Mesothelial cell of epicardium (in vitro differentiated cells): ENCODE results near the gene TTC23L. TPM values are rescaled to one million over a fixed set of nuclear protein-coding genes. Genes with fewer than 3 reads are reported as not detected.

Experiments
- DNase-seq, 2 experiments: peaks; one replicate each; pipeline ENCODE4 v3.0.0; 2021; ENCODE audit warnings: low spot score in 2 of 2; ENCODE audit not compliant: unreplicated experiment in 2 of 2
- H3K27ac Mint-ChIP-seq: 2 replicates; pipeline ENCODE4 v1.8.0; 2021; ENCODE audit warnings: mixed read lengths
- H3K27me3 Mint-ChIP-seq: 2 replicates; pipeline ENCODE4 v1.8.0; 2021; ENCODE audit warnings: low read depth, mixed read lengths
- H3K36me3 Mint-ChIP-seq: 2 replicates; pipeline ENCODE4 v1.8.0; 2021; ENCODE audit warnings: mixed read lengths
- H3K4me1 Mint-ChIP-seq: 2 replicates; pipeline ENCODE4 v1.8.0; 2021; ENCODE audit warnings: mixed read lengths
- H3K4me3 Mint-ChIP-seq: 2 replicates; pipeline ENCODE4 v1.8.0; 2021; ENCODE audit warnings: mild to moderate bottlenecking, moderate library complexity, mixed read lengths
- H3K9me3 Mint-ChIP-seq: 2 replicates; pipeline ENCODE4 v1.8.0; 2021; ENCODE audit warnings: mixed read lengths
- total RNA-seq: library from RNA; stranded (reverse); gene quantifications from 3 replicates; pipeline ENCODE4 v1.2.1, GENCODE V29; 2021
- TF ChIP-seq, protein P1 (sequence below): fragments of 200-600 bp; sonication (generic); IDR thresholded peaks from one replicate; pipeline ENCODE4 v1.5.0; 2021; ENCODE audit warnings: antibody characterized with exemption; ENCODE audit not compliant: unreplicated experiment

The TTC23L gene
- total RNA-seq, 1 donor from 2014 or later: 2.6 TPM

DNA sequence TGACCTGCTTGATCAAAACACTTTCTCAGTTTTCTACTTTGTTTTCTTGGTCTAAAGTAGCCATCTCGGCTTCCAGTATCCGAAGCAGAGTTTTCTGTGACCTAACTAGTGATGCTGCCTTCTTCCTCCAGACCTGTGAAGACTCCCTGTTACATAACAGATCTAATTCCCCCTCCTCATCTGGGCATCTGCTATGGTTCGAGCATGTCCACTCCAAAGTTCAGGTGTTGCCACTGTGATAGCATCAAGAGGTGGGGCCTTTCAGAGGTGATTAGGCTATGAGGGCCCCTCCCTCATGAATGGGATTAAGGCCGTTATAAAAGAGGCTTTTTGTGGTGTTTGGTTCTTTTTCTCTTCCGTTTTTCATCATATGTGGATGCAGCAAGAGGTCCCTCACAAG lies 20.3 kb downstream of the TTC23L start:
- no peaks in the 10 kb centered on the region for H3K9me3 Mint-ChIP-seq
- peaks cover 26% of the 10 kb centered on the region for H3K4me1 Mint-ChIP-seq
- no peaks in the 10 kb centered on the region for H3K36me3 Mint-ChIP-seq
- H3K4me3 Mint-ChIP-seq: no peak overlapping the region
- no peak for DNase-seq
- H3K27ac Mint-ChIP-seq: peak overlapping the region; percentile 60
- no peaks in the 10 kb centered on the region for H3K27me3 Mint-ChIP-seq
- TF ChIP-seq, protein P1, sequence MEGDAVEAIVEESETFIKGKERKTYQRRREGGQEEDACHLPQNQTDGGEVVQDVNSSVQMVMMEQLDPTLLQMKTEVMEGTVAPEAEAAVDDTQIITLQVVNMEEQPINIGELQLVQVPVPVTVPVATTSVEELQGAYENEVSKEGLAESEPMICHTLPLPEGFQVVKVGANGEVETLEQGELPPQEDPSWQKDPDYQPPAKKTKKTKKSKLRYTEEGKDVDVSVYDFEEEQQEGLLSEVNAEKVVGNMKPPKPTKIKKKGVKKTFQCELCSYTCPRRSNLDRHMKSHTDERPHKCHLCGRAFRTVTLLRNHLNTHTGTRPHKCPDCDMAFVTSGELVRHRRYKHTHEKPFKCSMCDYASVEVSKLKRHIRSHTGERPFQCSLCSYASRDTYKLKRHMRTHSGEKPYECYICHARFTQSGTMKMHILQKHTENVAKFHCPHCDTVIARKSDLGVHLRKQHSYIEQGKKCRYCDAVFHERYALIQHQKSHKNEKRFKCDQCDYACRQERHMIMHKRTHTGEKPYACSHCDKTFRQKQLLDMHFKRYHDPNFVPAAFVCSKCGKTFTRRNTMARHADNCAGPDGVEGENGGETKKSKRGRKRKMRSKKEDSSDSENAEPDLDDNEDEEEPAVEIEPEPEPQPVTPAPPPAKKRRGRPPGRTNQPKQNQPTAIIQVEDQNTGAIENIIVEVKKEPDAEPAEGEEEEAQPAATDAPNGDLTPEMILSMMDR: no peak

DNA sequence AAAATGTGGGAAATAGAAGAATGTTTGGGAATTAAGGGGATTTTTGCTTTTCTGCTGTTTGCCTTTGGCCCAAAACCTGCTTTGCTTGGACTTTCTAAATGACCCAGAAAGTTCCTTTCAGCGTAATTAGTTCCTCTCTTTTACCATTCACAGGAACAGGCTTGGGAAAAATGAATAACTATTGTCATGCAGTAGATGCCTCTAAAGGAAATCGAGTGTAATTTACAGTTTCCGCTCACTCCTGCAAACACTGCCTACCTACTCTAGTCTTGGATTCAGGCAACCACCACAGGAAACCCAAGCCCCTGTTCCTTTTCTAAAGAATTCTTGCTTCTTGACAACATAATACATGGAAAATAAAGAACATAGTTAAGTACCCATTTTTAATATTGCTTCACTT lies 25.0 kb downstream of the TTC23L start:
- Mint-ChIP-seq H3K36me3 (no peaks in the 10 kb centered on the region), H3K27me3 (no peaks in the 10 kb centered on the region), H3K4me1 (peaks cover 54% of the 10 kb centered on the region), H3K4me3 (no peak overlapping the region), H3K27ac (no peak overlapping the region), H3K9me3 (no peaks in the 10 kb centered on the region)
- no peak for DNase-seq
- TF ChIP-seq, protein P1: no peak

DNA sequence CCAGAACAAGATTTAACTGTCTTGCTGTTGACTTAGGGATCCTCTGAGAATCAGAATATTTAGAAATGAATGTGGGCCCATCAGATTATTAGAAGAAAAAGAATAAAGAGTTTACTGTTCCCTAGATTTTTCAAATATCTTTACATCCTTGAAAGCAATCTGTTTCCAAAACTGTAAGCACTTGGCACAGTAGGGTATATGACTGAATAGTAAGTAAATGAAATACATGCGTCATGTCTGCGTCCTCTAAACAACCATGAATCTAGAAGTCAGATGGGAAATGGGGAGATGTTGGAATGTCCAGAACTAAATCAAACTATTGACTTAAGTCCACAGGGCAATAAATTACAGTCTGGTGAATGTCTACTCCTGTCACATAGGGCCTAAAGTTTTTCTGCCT lies 26.1 kb downstream of the TTC23L start:
- no peak overlapping the region for H3K27ac Mint-ChIP-seq
- H3K36me3 Mint-ChIP-seq: no peaks in the 10 kb centered on the region
- H3K4me3 Mint-ChIP-seq: no peak overlapping the region
- TF ChIP-seq, protein P1: no peak
- H3K4me1 Mint-ChIP-seq: peaks cover 55% of the 10 kb centered on the region
- no peaks in the 10 kb centered on the region for H3K27me3 Mint-ChIP-seq
- H3K9me3 Mint-ChIP-seq: no peaks in the 10 kb centered on the region
- no peak for DNase-seq

DNA sequence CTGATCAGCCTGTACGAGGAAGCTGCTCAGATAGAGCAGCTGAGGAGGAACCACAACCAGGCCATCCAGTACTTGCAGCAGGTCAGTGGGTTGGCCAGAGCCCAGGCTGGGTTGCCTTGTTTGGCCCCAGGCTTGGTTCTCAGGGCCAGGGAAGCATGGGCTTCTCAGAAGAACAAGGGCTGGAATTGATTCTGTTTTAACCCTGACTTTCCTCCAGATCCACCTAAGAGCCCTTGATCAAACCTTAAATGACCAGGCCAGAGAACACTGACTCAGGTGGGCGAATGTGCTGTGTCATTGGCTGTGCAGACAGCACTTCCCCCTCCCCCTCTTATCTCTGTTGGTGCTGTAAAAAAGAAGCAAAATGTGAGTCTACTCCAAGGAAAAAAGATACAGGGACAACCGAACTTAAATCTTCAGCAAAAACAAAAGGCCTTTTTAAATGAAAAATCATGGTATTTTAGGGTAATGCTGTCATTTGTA lies 28.1 kb downstream of the TTC23L start:
- TF ChIP-seq, protein P1: no peak
- H3K4me1 Mint-ChIP-seq: peaks cover 54% of the 10 kb centered on the region
- DNase-seq: no peak
- peak overlapping the region; percentile 52 for H3K27ac Mint-ChIP-seq
- H3K4me3 Mint-ChIP-seq: no peak overlapping the region
- peaks cover 7% of the 10 kb centered on the region for H3K36me3 Mint-ChIP-seq
- H3K27me3 Mint-ChIP-seq: no peaks in the 10 kb centered on the region
- H3K9me3 Mint-ChIP-seq: peaks cover 12% of the 10 kb centered on the region

DNA sequence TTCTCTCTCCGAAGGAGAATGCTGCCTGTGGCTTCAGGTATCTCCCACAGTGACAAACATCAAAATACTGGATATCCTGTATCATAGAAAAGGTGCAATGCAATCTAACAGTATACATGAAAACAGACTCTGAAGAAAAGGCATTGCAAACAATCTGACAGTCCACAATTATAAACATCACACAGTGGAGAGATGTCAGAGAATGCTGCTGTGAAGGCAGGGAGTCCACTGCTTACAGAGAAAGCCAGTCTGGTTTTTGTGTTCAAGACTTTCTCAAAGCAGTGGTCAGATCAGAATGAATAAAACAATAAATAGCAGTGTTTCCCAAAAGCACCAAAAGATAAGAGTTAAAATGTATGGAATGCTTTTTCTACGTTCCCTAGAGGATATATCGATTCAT lies 28.7 kb downstream of the TTC23L start:
- DNase-seq: no peak
- Mint-ChIP-seq H3K27ac (peak overlapping the region; percentile 52), H3K27me3 (no peaks in the 10 kb centered on the region), H3K36me3 (peaks cover 7% of the 10 kb centered on the region), H3K4me1 (peaks cover 50% of the 10 kb centered on the region), H3K4me3 (no peak overlapping the region), H3K9me3 (peaks cover 12% of the 10 kb centered on the region)
- TF ChIP-seq, protein P1: no peak

DNA sequence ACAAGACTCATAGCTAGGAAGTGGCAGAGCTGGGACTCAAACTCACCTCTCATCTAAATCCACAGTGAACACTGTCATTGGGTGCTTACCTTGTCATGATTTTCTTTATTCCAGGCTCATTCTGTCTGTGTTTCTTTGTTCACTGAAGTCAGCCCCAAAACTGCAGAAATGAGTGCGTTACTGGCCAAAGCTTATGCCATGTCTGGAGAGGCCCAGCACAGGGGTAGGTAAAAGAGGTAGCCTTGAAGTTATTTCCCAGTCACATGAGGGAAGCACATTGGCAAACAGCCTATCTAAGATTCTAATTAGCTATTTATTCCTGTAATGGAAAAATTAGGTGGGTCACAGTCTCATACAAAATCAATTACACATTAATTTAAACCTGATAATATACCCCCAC lies 29.8 kb downstream of the TTC23L start:
- Mint-ChIP-seq H3K27ac (peak overlapping the region; percentile 81), H3K4me1 (peaks cover 58% of the 10 kb centered on the region), H3K36me3 (peaks cover 7% of the 10 kb centered on the region), H3K9me3 (peaks cover 12% of the 10 kb centered on the region), H3K27me3 (no peaks in the 10 kb centered on the region), H3K4me3 (no peak overlapping the region)
- TF ChIP-seq, protein P1: no peak
- no peak for DNase-seq
